Stimulated activated CD4-positive, alpha-beta T cell treated with anti-CD3 and anti-CD28 coated beads, Interleukin-12 subunit alpha, Interleukin-12 subunit beta, amount 100 ng/mL, for 4 hours (primary cell): ENCODE results near the gene SETD1A.
"Not testable (repeated sequence)": the region's sequence is repeated elsewhere in the genome, so short reads cannot be mapped to it uniquely, and the experiment has no call there.

ENCODE experiments used
- DNase-seq: peaks from one replicate; pipeline ENCODE4 v3.0.0-alpha.2; 2020

SETD1A gene

GRCh38 chr16:30930160-30930571 is 27.4 kb upstream of the SETD1A start:
- DNase-seq, result no peak

GRCh38 chr16:30931068-30931650 is 26.4 kb upstream of the SETD1A start:
- no peak for DNase-seq

GRCh38 chr16:30934827-30935557 is 22.6 kb upstream of the SETD1A start:
- no peak for DNase-seq

GRCh38 chr16:30937692-30938091 is 19.9 kb upstream of the SETD1A start:
- DNase-seq, result no peak

GRCh38 chr16:30939571-30939970 is 18.0 kb upstream of the SETD1A start:
- not testable (repeated sequence) for DNase-seq

GRCh38 chr16:30941600-30942425 is 15.7 kb upstream of the SETD1A start:
- peak; percentile 53 for DNase-seq

- DNase-seq, result no peak
Measured at GRCh38 chr16:30942426-30942806, 15.1 kb upstream of the SETD1A start.

GRCh38 chr16:30944352-30944751 is 13.2 kb upstream of the SETD1A start:
- DNase-seq, result no peak

GRCh38 chr16:30946671-30947540 is 10.6 kb upstream of the SETD1A start:
- DNase-seq, result no peak

- no peak for DNase-seq
Measured at GRCh38 chr16:30947541-30947858, 10.1 kb upstream of the SETD1A start.

- no peak for DNase-seq
Measured at GRCh38 chr16:30947859-30948666, 9.5 kb upstream of the SETD1A start.

- peak; percentile 31 for DNase-seq
Measured at GRCh38 chr16:30948667-30949649, 8.6 kb upstream of the SETD1A start, which contains the start of gene ORAI3. ORAI3 (plus strand) TSS chr16:30949068; CDS start chr16:30949290, 222 bp downstream.

GRCh38 chr16:30949650-30950515 is 7.7 kb upstream of the SETD1A start:
- DNase-seq, result peak; percentile 18

- DNase-seq, result no peak
Measured at GRCh38 chr16:30950516-30951065, 7.0 kb upstream of the SETD1A start.

- DNase-seq, result no peak
Measured at GRCh38 chr16:30951193-30951592, 6.4 kb upstream of the SETD1A start.

- DNase-seq, result no peak
Measured at GRCh38 chr16:30951750-30952149, 5.8 kb upstream of the SETD1A start.

GRCh38 chr16:30953111-30953510 is 4.4 kb upstream of the SETD1A start:
- no peak for DNase-seq

- peak; percentile 53 for DNase-seq
Measured at GRCh38 chr16:30953511-30954124, 3.9 kb upstream of the SETD1A start.

GRCh38 chr16:30954993-30955392 is 2.6 kb upstream of the SETD1A start:
- no peak for DNase-seq
